GM19463 (cell line): ENCODE results near the gene MAGI2.

Source experiments
- ATAC-seq: cut with Tn5 transposase; IDR thresholded peaks from one replicate; pipeline ENCODE4 v1.9.1; 2021; ENCODE audit warnings: mild to moderate bottlenecking, moderate library complexity; ENCODE audit not compliant: unreplicated experiment

The MAGI2 gene

DNA sequence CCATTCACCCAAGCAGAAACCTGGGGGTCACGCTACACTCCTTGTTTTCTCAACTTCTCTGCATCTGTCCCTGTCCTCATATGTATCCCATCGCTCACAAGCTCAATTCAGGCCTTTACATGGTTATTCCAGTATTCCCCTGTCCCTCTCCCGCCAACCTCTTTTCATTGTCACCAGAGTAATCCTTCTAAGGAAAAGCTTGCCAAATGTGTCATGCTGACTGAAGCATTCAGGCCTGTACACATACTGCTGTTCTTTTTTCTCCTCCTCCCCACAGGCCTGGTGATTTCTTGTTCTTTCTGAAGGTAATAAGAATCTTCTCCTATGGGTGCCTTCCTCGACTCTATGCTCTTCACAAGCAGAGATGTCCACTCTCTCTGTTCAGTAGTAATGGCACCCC lies 1372.7 kb downstream of the MAGI2 start:
- ATAC-seq = no peak

GRCh38 chr7:78080241-78080640 lies 1373.2 kb downstream of the MAGI2 start:
- no peak for ATAC-seq

DNA sequence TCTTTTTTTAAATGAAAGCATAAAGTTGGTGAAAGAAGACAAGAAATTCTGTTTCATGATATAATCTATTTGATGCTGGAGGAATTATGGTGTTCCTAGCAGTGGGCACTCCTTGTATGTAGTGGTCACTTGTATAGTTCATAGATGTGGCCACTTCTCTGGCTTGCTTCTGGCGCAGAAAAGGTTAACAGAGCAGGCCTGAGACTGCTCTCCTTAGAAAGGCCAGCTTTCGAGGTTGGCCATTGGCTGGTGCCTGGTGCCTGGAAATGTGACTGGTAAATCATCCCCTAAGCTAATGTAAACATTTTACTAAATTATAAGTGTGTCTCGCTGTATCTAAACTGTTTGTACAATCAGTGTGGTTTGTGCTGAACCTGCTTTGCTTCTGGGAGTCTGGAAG lies 1378.8 kb downstream of the MAGI2 start:
- ATAC-seq = no peak

- no peak for ATAC-seq
Measured at GRCh38 chr7:78073609-78074382, 1379.7 kb downstream of the MAGI2 start.

DNA sequence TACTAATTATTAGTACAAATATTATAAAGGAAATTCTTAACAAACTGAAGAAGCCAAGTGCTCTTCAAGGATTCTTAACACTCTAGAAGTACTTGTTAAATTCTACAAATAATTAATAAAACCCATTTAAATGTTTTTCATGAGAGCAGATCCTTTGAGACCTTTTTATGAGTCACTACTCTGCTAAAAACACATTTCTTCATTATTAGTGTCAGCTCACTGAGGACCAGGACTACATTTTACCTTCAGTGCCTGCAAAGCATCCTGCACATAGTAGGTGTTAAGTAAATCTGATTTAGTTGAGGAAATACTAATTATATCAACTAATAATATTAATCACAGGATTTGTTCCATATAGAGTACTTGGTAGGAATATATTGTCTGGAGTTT lies 1381.3 kb downstream of the MAGI2 start:
- no peak for ATAC-seq

DNA sequence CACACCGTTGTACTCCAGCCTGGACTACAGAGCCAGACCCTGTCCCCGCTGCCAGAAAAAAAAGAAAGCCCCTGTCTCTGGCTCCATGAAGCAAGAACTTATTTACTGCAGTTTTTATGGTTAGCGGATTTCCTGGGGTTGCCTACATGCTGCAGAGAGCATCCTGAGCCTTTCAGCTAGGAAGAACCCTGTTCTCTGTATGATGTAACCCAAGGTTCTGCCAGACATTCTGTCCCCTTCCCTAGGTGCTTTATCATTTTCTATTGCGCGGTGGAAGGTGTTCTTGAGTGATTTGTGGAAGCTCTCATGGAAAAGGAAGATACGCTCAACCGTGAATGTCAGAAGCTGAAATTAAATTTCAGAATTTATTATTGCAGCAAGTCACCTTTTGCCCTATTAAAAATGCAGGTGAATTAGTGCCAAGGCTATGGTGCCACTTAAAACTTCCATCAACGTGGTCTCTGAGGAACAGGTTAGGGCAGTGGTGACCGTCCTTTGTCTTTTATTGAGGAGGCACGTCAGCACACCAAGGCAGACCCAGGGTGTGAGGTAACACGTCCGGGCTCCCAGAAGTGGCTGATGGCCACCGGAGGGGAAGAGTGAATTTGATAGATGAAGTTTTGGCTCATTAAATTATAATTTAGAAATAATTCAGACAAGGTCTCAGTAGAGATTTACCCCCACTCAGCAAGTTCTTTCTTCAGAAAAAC lies 1381.8 kb downstream of the MAGI2 start:
- ATAC-seq = no peak

DNA sequence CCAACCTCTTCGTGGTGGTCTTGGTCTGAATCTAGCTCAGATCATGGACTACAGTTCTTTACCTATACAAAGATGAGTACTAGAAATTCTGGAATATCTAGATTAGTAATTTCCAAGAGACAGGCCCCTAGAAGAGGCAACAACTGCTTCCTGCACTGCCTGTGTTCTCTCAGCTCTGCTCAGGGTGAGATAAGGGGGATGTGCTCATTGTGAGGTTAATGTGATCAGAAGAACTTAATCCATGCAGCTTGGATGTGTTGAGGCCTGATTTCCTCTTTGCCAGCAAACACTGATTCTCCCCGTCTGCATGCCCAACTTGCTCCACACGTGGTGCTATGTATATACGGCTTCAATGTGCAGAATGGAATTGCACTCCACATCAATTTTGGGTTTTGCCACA lies 1386.9 kb downstream of the MAGI2 start:
- no peak for ATAC-seq

DNA sequence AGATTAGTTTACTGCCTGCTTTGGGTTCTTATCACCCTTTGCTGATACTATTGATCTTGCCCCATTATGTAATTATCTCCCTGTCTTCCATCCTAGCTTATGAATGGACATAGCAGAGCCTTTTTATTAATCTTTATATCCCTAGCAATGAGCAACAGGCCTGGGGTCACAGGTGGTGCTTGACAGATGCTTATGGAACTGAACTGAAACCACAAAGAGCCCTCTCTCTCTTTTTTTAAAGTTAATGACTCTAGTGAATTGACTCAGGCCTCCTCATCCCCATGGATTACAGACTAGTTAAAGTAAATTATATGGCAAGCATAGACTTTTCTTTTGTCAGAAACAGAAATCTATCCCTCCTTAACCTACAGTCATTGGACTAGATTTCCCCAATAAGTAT lies 1389.7 kb downstream of the MAGI2 start:
- no peak for ATAC-seq

DNA sequence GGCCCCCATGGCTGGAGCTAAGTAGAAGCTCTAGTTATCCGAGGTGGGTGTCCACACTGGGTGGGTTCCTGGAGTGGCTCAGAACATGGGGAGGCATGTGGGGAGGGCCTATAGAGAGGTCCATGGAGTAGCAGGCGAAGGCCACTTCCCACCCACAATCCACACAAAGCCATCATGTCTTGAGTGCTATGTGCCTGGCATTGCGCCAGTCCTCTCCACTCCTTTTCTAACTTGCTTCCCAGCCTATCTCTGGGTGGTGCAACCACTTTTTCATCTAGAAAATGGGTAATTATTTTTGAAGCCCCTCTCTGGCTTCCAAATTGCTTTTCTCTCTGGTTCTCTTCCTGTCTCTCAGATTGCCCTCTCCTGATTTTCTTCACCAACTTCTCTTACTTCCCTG lies 1391.3 kb downstream of the MAGI2 start:
- ATAC-seq = no peak

- ATAC-seq = no peak
Measured at GRCh38 chr7:78057571-78057970, 1395.9 kb downstream of the MAGI2 start.

DNA sequence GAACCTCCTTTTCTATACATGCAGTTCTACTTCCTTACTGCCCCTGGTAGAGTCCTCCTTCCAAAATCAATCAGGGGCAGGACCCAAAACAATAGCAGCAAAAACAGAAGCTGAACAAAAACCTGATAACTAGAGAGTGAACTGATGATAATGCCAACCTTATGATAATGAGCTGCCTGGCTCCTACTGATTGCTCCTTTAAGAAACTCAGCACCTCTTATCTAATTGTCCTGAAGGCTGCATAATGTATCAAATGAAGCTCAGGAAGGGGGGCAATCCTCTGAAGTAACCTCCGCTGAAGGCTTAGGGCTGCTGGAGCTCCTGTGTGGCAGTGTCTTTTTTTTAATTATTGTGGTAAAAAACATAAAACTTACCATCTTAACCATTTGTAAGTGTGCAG lies 1397.9 kb downstream of the MAGI2 start:
- ATAC-seq = no peak

DNA sequence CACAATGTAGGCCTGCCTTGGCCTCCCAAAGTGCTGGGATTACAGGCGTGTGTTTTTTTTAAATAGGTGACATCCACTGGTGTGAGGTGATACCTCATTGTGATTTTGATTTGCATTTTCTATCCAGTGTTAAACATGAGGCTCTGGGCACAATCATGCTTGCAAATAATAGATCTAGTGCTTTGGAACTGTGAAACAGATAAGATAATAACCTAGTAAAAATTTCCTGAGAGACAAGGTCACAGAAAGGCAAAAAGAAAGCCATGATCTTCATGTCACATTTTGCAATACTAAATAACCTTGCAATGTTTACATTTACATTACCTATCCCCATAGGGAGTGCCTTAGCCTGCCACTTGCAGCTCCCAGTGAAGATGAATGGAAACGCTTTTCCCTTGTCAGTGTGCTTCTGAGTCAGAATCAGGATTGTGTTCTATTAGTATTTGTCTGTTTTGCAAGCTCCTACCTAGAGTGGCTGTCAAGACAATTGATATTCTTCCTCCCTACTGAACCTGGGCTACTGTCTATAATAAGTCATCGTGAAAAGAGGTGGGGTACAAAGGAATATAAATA lies 1398.4 kb downstream of the MAGI2 start:
- no peak for ATAC-seq

DNA sequence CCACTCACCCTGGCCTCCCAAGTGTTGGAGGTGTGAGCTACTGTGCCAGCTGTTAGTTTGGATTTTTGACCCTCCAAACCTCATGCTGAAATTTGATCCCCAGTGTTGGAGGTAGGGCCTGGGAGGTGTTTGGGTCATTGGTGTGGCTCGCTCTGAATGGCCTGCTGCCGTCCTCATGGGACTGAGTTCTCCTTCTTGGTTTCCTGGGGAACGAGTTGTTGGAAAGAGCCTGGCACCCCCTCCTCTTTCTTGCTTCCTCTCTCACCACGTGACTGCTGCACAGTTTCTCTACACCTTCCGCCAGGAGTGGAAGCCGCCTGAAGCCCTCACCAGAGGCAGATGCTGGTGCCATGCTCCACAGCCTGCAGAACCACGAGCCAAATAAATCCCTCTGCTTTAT lies 1401.4 kb downstream of the MAGI2 start:
- no peak for ATAC-seq

GRCh38 chr7:78047800-78048199 lies 1405.7 kb downstream of the MAGI2 start:
- ATAC-seq = no peak

- ATAC-seq = no peak
Measured at GRCh38 chr7:78043159-78043558, 1410.3 kb downstream of the MAGI2 start.

DNA sequence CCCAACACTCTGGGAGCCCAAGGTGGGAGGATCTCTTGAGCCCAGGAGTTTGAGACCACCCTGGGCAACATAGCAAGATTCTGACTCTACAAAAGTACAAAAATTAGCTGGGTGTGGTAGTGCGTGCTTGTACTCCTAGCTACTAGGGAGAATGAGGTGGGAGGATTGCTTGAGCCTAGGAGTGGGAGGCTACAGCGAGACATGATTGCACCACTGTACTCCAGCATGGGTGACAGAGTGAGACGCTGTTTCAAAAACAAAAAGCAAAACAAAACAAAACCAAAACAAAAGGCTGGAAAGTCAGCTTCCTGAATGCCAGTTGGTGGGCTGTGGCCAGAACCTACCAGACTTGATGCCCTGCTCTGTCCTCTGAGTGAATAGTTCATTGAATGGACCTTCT lies 1412.0 kb downstream of the MAGI2 start:
- ATAC-seq = no peak

DNA sequence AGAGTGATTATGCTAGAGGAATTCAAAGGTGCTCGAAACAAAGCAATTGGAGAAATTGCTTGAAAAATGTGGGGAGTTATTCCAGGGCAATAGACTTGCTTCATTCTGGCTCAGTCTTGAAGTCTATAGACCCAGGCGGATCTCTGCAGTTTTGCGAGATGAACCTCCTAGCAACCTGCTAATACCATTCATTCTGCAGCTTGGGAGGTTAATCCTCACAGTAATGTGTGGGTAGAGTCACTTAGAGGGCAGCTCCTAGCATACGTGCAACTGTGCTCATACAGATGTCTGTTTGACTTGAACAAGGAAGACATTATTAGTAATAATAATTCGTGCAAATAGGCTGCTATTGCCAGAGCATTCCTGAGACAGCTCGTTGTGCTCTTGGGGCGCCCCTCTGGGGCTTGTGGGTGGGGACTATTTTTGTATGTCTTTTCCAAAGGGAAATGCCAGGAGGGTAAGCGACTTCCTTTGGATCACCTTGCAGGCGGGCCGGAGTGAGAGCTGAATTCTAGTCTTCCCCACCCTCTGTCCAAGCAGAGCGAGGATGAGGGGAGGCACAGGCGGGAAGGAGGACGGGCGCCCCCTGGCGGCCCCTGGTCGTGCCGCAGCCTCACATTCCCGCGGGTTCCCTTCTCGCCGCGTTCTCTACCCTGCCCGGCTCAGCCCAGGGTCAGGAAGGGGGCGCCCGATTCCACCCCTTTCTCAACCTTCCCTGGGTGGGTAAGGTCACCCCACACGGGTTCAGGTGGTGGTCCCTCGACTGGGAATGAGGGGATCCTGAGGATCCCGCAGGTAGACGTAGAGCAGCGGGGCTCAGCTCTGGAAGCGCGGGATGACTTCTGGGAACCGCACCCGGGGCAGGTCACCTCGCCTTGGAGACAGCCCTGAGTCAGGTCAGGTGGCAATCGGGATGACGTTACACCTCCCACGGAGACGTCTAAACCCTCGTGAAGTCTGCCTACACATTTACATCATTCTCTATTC lies 1413.4 kb downstream of the MAGI2 start:
- peak; percentile 85 for ATAC-seq

DNA sequence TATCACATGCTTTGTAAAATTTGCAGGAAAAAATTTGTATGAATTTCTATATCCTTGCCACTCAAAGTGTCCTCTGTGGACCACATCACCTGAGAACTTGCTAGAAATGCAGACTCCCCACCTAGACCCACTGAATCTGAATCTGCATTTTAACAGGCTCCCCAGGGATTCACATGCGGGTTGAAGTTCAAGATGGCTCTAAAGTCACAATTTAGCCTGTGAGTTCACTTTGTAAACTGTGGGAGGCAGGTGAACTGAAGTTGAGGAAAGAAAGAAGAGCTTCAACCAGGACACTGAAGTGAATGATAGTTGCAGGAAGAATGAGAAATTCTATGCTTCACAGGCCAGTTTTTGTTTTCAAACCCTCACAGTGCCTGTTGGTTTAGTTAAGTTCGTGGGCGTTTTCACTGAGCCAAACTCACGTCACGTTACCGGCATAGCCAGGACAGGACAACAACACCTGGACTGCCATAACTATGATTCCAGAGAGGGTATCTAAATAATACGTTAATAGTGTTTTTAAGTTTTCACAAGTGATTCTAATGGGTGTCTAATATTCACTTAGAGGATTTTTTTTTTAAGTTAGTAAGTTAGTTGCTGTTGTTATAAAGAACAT lies 1414.9 kb downstream of the MAGI2 start:
- ATAC-seq = no peak

- ATAC-seq = no peak
Measured at GRCh38 chr7:78037603-78038002, 1415.9 kb downstream of the MAGI2 start.

GRCh38 chr7:78033410-78033809 lies 1420.1 kb downstream of the MAGI2 start:
- ATAC-seq = no peak

DNA sequence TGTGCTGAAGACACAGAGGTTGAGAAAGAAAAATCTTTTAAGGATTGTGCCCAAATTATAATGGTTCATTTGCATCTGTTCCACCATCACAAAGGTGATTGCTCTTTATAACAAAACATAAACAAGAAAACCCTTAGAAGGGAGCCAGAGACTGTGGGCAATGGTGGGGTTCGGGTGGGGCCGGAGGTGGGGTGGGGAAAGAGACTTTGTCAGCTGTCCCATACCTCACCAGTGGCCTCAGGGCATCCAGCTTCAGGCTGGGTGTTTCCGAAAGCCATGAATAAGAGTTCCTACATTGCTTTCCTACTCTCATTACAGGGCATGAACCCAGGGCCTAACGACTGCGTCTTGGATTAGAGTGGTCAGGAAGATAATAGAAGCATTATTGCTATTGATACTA lies 1427.0 kb downstream of the MAGI2 start:
- ATAC-seq = no peak
